HG03354 (cell line): Measurements from ENCODE around the gene KDM4C.
A peak's percentile ranks its signal among the peaks of the same experiment; 100 is the strongest.

Source experiments
- ATAC-seq: cut with Tn5 transposase; IDR thresholded peaks from one replicate; pipeline ENCODE4 v1.9.1; 2021; ENCODE audit warnings: mild to moderate bottlenecking; ENCODE audit not compliant: unreplicated experiment, poor library complexity, severe bottlenecking

Gene KDM4C

GRCh38 chr9:6923086-6923485, 165.3 kb downstream of the KDM4C start:
- no peak for ATAC-seq

GRCh38 chr9:6924149-6924548, 166.4 kb downstream of the KDM4C start:
- ATAC-seq: no peak

- no peak for ATAC-seq
These were observed 167.3 kb downstream of the KDM4C start for GRCh38 chr9:6924988-6925563.

GRCh38 chr9:6925836-6926235, 168.1 kb downstream of the KDM4C start:
- ATAC-seq: no peak

GRCh38 chr9:6926436-6926835, 168.7 kb downstream of the KDM4C start:
- no peak for ATAC-seq

GRCh38 chr9:6927838-6928237, 170.1 kb downstream of the KDM4C start:
- ATAC-seq: no peak

- ATAC-seq: no peak
These were observed 171.1 kb downstream of the KDM4C start for GRCh38 chr9:6928863-6929262.

GRCh38 chr9:6929441-6930215, 171.9 kb downstream of the KDM4C start:
- no peak for ATAC-seq

GRCh38 chr9:6930827-6931226, 173.1 kb downstream of the KDM4C start:
- ATAC-seq: no peak

GRCh38 chr9:6931913-6932312, 174.1 kb downstream of the KDM4C start:
- peak; percentile 81 for ATAC-seq

GRCh38 chr9:6936103-6936502, 178.3 kb downstream of the KDM4C start:
- ATAC-seq: no peak

GRCh38 chr9:6937209-6937608, 179.4 kb downstream of the KDM4C start:
- ATAC-seq: no peak

- ATAC-seq: no peak
These were observed 180.7 kb downstream of the KDM4C start for GRCh38 chr9:6938447-6938846.

GRCh38 chr9:6938873-6939272, 181.1 kb downstream of the KDM4C start:
- ATAC-seq: no peak

- no peak for ATAC-seq
These were observed 183.7 kb downstream of the KDM4C start for GRCh38 chr9:6941501-6941900.

- no peak for ATAC-seq
These were observed 184.6 kb downstream of the KDM4C start for GRCh38 chr9:6942406-6942805.

- ATAC-seq: no peak
These were observed 185.5 kb downstream of the KDM4C start for GRCh38 chr9:6943293-6943692.

GRCh38 chr9:6944093-6944551, 186.3 kb downstream of the KDM4C start:
- ATAC-seq: no peak

GRCh38 chr9:6944896-6945295, 187.1 kb downstream of the KDM4C start:
- no peak for ATAC-seq

GRCh38 chr9:6945816-6946215, 188.0 kb downstream of the KDM4C start:
- no peak for ATAC-seq

GRCh38 chr9:6946583-6947166, 188.9 kb downstream of the KDM4C start:
- ATAC-seq: no peak
